Liver (tissue), 9 donors: ENCODE data around the gene LOXHD1. TPM values are rescaled to one million over a fixed set of nuclear protein-coding genes. Genes with fewer than 3 reads are reported as not detected.

ENCODE experiments used
- DNase-seq: peaks from one replicate; pipeline ENCODE4 v3.0.0-alpha.2; 2017; ENCODE audit warnings: low spot score
- H3K27ac ChIP-seq, 2 donors: one replicate each; pipeline ENCODE4 v1.7.0; 2013; ENCODE audit warnings: inconsistent platforms in 2 of 2, low read length in 2 of 2, control low read depth in 1 of 2, low read depth in 1 of 2, mild to moderate bottlenecking in 1 of 2
- H3K27me3 ChIP-seq, 4 donors: one replicate each; pipeline versions ENCODE4 v1.6.1 to v1.7.0; 2013; ENCODE audit warnings: low read length in 3 of 4, inconsistent platforms in 1 of 4, mild to moderate bottlenecking in 1 of 4, moderate library complexity in 1 of 4; ENCODE audit not compliant: control insufficient read depth in 4 of 4, insufficient read depth in 4 of 4
- H3K36me3 ChIP-seq, 4 donors: one replicate each; pipeline versions ENCODE4 v1.6.1 to v1.7.0; 2013; ENCODE audit warnings: low read length in 3 of 4, mild to moderate bottlenecking in 3 of 4, low read depth in 1 of 4, moderate library complexity in 1 of 4; ENCODE audit not compliant: control insufficient read depth in 4 of 4, insufficient read depth in 3 of 4
- H3K4me1 ChIP-seq, 4 donors: one replicate each; pipeline versions ENCODE4 v1.6.1 to v1.7.0; 2013; ENCODE audit warnings: low read length in 3 of 4, mild to moderate bottlenecking in 3 of 4, moderate library complexity in 1 of 4; ENCODE audit not compliant: control insufficient read depth in 4 of 4, insufficient read depth in 4 of 4
- H3K4me3 ChIP-seq, 3 donors: one replicate each; pipeline versions ENCODE4 v1.6.1 to v1.7.0; 2013; ENCODE audit warnings: low read length in 3 of 3, control low read depth in 1 of 3, low read depth in 1 of 3, mild to moderate bottlenecking in 1 of 3
- H3K9ac ChIP-seq, 2 donors: one replicate each; pipeline ENCODE4 v1.7.0; 2013; ENCODE audit warnings: low read length in 2 of 2, mild to moderate bottlenecking in 2 of 2, moderate library complexity in 2 of 2, control low read depth in 1 of 2, low read depth in 1 of 2
- H3K9me3 ChIP-seq, 4 donors: one replicate each; pipeline versions ENCODE4 v1.6.1 to v1.7.0; 2013; ENCODE audit warnings: low read length in 3 of 4; ENCODE audit not compliant: control insufficient read depth in 4 of 4
- ATF3 ChIP-seq: IDR thresholded peaks from 2 replicates; pipeline ENCODE4 v1.6.1; 2016; ENCODE audit warnings: antibody characterized with exemption
- EGR1 ChIP-seq, 2 donors: IDR thresholded peaks; 2 replicates each; pipeline ENCODE4 v1.6.1; 2016 to 2018; ENCODE audit warnings: antibody characterized with exemption in 2 of 2, low read depth in 2 of 2
- FOXA1 ChIP-seq: IDR thresholded peaks from 2 replicates; pipeline ENCODE4 v1.6.1; 2016; ENCODE audit warnings: antibody characterized with exemption
- FOXA2 ChIP-seq: IDR thresholded peaks from 2 replicates; pipeline ENCODE4 v1.6.1; 2016; ENCODE audit warnings: antibody characterized with exemption
- HNF4A ChIP-seq, 2 donors: conservative IDR thresholded peaks; 2 replicates each; pipeline ENCODE4 v1.6.1; 2016; ENCODE audit warnings: antibody characterized with exemption in 2 of 2, mild to moderate bottlenecking in 2 of 2
- JUND ChIP-seq, 2 donors: IDR thresholded peaks; 2 replicates each; pipeline ENCODE4 v1.6.1; 2016; ENCODE audit warnings: antibody characterized with exemption in 2 of 2
- MAX ChIP-seq: IDR thresholded peaks from 2 replicates; pipeline ENCODE4 v1.6.1; 2016; ENCODE audit warnings: antibody characterized with exemption
- REST ChIP-seq: IDR thresholded peaks from 2 replicates; pipeline ENCODE4 v1.6.1; 2016; ENCODE audit warnings: antibody characterized with exemption, mild to moderate bottlenecking
- RXRA ChIP-seq, 2 donors: IDR thresholded peaks; 2 replicates each; pipeline ENCODE4 v1.6.1; 2017 to 2018; ENCODE audit warnings: antibody characterized with exemption in 2 of 2, mild to moderate bottlenecking in 1 of 2
- SP1 ChIP-seq: IDR thresholded peaks from 2 replicates; pipeline ENCODE4 v1.6.1; 2018; ENCODE audit warnings: antibody characterized with exemption, mild to moderate bottlenecking
- TAF1 ChIP-seq: conservative IDR thresholded peaks from 2 replicates; pipeline ENCODE4 v1.6.1; 2016; ENCODE audit warnings: antibody characterized with exemption, mild to moderate bottlenecking
- ZBTB33 ChIP-seq: IDR thresholded peaks from 2 replicates; pipeline ENCODE4 v1.6.1; 2016; ENCODE audit warnings: antibody characterized with exemption
- WGBS: extraction: QIAGEN DNeasy Blood & Tissue Kit; methylation state at CpG from one replicate; pipeline ENCODE4 v1.1.7; 2013; 5-methylcytosine and 5-hydroxymethylcytosine counted together
- polyA plus RNA-seq, 2 donors: library from polyadenylated mRNA; stranded (reverse) in 1 of 2; unstranded in 1 of 2; fragments of 200-250 nt in 1 of 2; fragments of >200 nt in 1 of 2; fragmentation: Nextera tagmentation in 1 of 2; extraction: Ambion mirVana in 1 of 2; gene quantifications; one replicate each; pipeline versions ENCODE4 v1.2.1 to v1.2.3, GENCODE V29; 2013 to 2015
- total RNA-seq, 2 donors: library from RNA; depleted of rRNA; stranded (reverse); fragments of >200 nt; gene quantifications; one replicate each; pipeline ENCODE4 v1.2.3, GENCODE V29; 2014
- donor health status: healthy.
- donor health status: healthy.
- donor health status: healthy.
- donor health status: healthy.
- donor health status: healthy.

Gene LOXHD1
- total and polyA plus RNA-seq, 4 donors, result 0.09 to 0.25 TPM; not detected in 2

- no peak for TF ChIP-seq EGR1 (IDR thresholded peaks at IDR 0.05; ENCODE audit: low read depth in 2 of 2)
- TF ChIP-seq HNF4A (conservative IDR thresholded peaks at IDR 0.05), result no peak
- TF ChIP-seq FOXA2, result no peak
- no peak for TF ChIP-seq ATF3
- no peak for TF ChIP-seq SP1
- no peak for TF ChIP-seq RXRA (IDR thresholded peaks at IDR 0.05)
- no peak for TF ChIP-seq ZBTB33
- no peak for TF ChIP-seq JUND (IDR thresholded peaks at IDR 0.05)
- TF ChIP-seq MAX, result no peak
- TF ChIP-seq REST, result no peak
- no peak for TF ChIP-seq FOXA1
- no peaks in the 10 kb centered on the region for H3K36me3 ChIP-seq
- no peaks in the 10 kb centered on the region for H3K4me1 ChIP-seq
- no peak overlapping the region for H3K27ac ChIP-seq
- 96% methylated on average over 4 of the region's 4 CpGs for WGBS
- DNase-seq, result no peak
- H3K9ac ChIP-seq, result no peak overlapping the region
- no peaks in the 10 kb centered on the region for H3K9me3 ChIP-seq
- no peak overlapping the region for H3K4me3 ChIP-seq
- no peaks in the 10 kb centered on the region for H3K27me3 ChIP-seq
Measured at GRCh38 chr18:46622451-46622850, 34.6 kb downstream of the LOXHD1 start.

- H3K4me1 ChIP-seq, result no peaks in the 10 kb centered on the region
- H3K27ac ChIP-seq, result no peak overlapping the region
- TF ChIP-seq TAF1 (no peak), RXRA (IDR thresholded peaks at IDR 0.05) (no peak), ZBTB33 (no peak)
- no peaks in the 10 kb centered on the region for H3K9me3 ChIP-seq
- DNase-seq, result no peak
- no peak overlapping the region for H3K9ac ChIP-seq
- H3K36me3 ChIP-seq, result no peaks in the 10 kb centered on the region
- no peak overlapping the region for H3K4me3 ChIP-seq
- no peaks in the 10 kb centered on the region for H3K27me3 ChIP-seq
- 61% methylated on average over 2 of the region's 2 CpGs for WGBS
Measured at GRCh38 chr18:46621871-46622270, 35.1 kb downstream of the LOXHD1 start.
